ENCODE measurements around the gene GUCY2C. TPM values are rescaled to one million over a fixed set of nuclear protein-coding genes. Genes with fewer than 3 reads are reported as not detected.

GUCY2C gene
- total RNA-seq, 1 donor from 2014 or later = 0.22 TPM

- Mint-ChIP-seq H3K4me3 (no peak overlapping the region), H3K36me3 (ENCODE audit: low read depth) (no peaks in the 10 kb centered on the region), H3K27ac (no peak overlapping the region), H3K27me3 (peaks cover 2% of the 10 kb centered on the region), H3K9me3 (no peaks in the 10 kb centered on the region), H3K4me1 (no peaks in the 10 kb centered on the region)
- DNase-seq = no peak
- ChIA-PET POLR2A (no interaction called here), CTCF (no interaction called here)
- intact Hi-C loops (cut with micrococcal nuclease) = no loop called here
- no peak for TF ChIP-seq CTCF (IDR thresholded peaks at IDR 0.05)
- ATAC-seq (ENCODE audit: low read depth) = no peak
These were observed 41.1 kb downstream of the GUCY2C start for GRCh38 chr12:14655284-14655683.

- ChIA-PET CTCF (no interaction called here), POLR2A (no interaction called here)
These were observed 41.6 kb downstream of the GUCY2C start for GRCh38 chr12:14654842-14655241.

GRCh38 chr12:14654416-14654815 is 42.0 kb downstream of the GUCY2C start:
- no peak for ATAC-seq (ENCODE audit: low read depth)
- Mint-ChIP-seq H3K27ac (no peak overlapping the region), H3K4me1 (no peaks in the 10 kb centered on the region), H3K36me3 (ENCODE audit: low read depth) (no peaks in the 10 kb centered on the region), H3K4me3 (no peak overlapping the region), H3K9me3 (no peaks in the 10 kb centered on the region), H3K27me3 (peaks cover 2% of the 10 kb centered on the region)
- intact Hi-C loops (cut with micrococcal nuclease) = no loop called here
- CTCF ChIA-PET = no interaction called here
- POLR2A ChIA-PET = no interaction called here
- TF ChIP-seq CTCF (IDR thresholded peaks at IDR 0.05) = no peak
- DNase-seq = no peak

More at GRCh38 chr12:14654842-14655241, 41.6 kb downstream of the GUCY2C start:
- Mint-ChIP-seq H3K36me3 (ENCODE audit: low read depth) (no peaks in the 10 kb centered on the region), H3K27ac (no peak overlapping the region), H3K27me3 (peaks cover 2% of the 10 kb centered on the region), H3K9me3 (no peaks in the 10 kb centered on the region), H3K4me1 (no peaks in the 10 kb centered on the region), H3K4me3 (no peak overlapping the region)
- intact Hi-C loops (cut with micrococcal nuclease) = no loop called here
- DNase-seq = no peak
- no peak for ATAC-seq (ENCODE audit: low read depth)
- no peak for TF ChIP-seq CTCF (IDR thresholded peaks at IDR 0.05)

- no peaks in the 10 kb centered on the region for H3K9me3 Mint-ChIP-seq
- TF ChIP-seq CTCF (IDR thresholded peaks at IDR 0.05) = no peak
- no peaks in the 10 kb centered on the region for H3K36me3 Mint-ChIP-seq (ENCODE audit: low read depth)
- CTCF ChIA-PET = no interaction called here
- peaks cover 2% of the 10 kb centered on the region for H3K27me3 Mint-ChIP-seq
- ATAC-seq (ENCODE audit: low read depth) = no peak
- POLR2A ChIA-PET = no interaction called here
- H3K27ac Mint-ChIP-seq = no peak overlapping the region
- intact Hi-C loops (cut with micrococcal nuclease) = no loop called here
- DNase-seq = no peak
- H3K4me3 Mint-ChIP-seq = no peak overlapping the region
- no peaks in the 10 kb centered on the region for H3K4me1 Mint-ChIP-seq
These were observed 43.9 kb downstream of the GUCY2C start for GRCh38 chr12:14652483-14652882.

- Mint-ChIP-seq H3K36me3 (ENCODE audit: low read depth) (no peaks in the 10 kb centered on the region), H3K4me3 (no peak overlapping the region), H3K4me1 (no peaks in the 10 kb centered on the region), H3K27ac (no peak overlapping the region), H3K9me3 (no peaks in the 10 kb centered on the region), H3K27me3 (peaks cover 2% of the 10 kb centered on the region)
- no peak for DNase-seq
- TF ChIP-seq CTCF (IDR thresholded peaks at IDR 0.05) = no peak
- ATAC-seq (ENCODE audit: low read depth) = no peak
- ChIA-PET POLR2A (no interaction called here), CTCF (no interaction called here)
- intact Hi-C loops (cut with micrococcal nuclease) = no loop called here
These were observed 45.0 kb downstream of the GUCY2C start for GRCh38 chr12:14651371-14651770.
